Activated CD4-positive, alpha-beta T cell treated with anti-CD3 and anti-CD28 coated beads, Interleukin-2, amount 50 U/mL, for 16 hours (primary cell): Measurements from ENCODE around the gene FAU.

ENCODE experiments used
- DNase-seq: peaks from one replicate; pipeline ENCODE4 v3.0.0-alpha.2; 2020

Gene FAU

DNA sequence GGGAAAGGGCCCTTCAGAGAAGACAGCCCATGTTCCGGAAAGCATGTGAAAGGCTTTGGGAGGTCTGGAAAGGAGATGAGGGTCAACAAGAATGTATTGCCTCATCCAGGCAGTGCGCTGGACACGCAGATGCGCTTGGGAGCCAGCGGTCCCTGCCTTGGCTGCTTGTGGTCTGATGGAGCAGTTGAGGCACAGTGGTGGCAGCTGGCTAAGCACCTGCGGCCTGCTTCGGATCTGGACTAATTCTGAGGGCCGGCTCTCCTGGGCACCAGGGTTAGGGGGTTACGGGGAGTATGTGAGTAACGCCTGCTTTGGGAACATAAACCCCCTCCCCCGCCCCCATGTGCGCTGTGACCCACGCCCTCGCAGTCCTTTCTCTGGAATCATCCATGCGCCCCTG lies 14.9 kb downstream of the FAU start:
- DNase-seq, result no peak

DNA sequence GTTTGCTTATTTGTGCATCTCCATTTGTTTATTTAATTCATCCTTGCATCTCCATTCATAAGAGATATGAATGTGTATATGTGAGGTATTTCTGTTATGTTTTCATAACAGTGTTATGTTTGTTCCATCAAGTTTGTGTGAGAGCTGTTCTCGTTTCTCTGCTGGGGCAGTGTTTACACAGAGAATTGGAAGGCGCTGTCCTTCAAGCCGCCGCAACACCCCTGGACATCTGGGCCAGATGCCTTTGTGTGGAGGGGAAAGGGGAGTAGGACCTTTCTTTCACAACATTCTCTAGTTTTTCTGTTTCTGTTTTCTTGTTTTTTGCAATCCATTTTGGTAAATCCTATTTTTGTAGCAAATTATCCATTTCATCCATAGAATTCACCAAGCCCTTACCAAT lies 17.3 kb downstream of the FAU start:
- no peak for DNase-seq

GRCh38 chr11:65103476-65103875 lies 18.5 kb downstream of the FAU start:
- no peak for DNase-seq

DNA sequence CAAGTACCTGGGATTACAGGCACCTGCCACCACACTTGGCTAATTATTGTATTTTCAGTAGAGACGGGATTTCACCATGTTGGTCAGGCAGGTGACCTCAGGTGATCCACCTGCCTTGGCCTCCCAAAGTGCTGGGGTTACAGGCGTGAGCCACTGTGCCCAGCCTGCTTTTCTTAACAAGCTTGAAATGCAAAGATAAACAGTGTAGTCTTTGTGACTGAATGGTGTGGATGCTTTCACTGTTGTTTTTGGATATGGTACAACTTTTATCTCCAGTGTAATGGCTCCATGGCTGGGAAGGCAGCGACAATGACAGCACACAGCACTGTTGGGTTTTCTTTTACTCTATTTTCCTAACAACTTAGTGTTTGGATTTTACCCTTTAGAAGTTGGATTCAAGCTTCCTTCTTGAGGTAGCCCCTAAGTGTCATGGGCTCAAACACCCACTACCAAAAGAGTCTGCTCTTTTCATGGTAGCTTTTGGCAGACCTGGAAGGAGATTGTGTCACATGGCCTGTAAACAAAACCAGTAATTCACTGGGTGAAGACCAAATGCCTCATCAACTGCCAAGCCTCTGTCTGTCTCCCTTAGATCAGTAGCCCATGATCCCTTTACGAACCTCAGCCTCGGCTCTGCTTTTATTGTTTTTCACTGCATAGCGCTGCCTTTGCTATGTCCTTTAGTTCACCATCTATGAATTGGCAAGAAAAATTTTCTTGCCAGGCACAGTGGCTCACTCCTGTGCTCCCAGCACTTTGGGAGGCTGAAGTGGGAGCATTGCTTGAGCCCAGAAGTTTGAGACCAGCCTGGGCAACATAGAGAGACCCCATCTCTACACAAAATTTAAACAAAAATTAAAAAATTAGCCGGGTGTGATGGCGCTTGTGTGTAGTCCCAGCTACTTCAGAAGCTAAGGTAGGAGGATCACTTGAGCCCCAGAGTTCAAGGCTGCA lies 19.5 kb downstream of the FAU start:
- no peak for DNase-seq

GRCh38 chr11:65100674-65101350 lies 21.1 kb downstream of the FAU start:
- DNase-seq, result no peak

- DNase-seq, result no peak
Measured at GRCh38 chr11:65096926-65097325, 25.0 kb downstream of the FAU start.

GRCh38 chr11:65095974-65096806 lies 25.7 kb downstream of the FAU start, which contains the start of gene VPS51:
Gene VPS51, plus strand, starts transcription at chr11:65096214. Its CDS starts 37 bp downstream, at chr11:65096251.
- DNase-seq, result peak; percentile 90

- no peak for DNase-seq
Measured at GRCh38 chr11:65095427-65095826, 26.5 kb downstream of the FAU start.

DNA sequence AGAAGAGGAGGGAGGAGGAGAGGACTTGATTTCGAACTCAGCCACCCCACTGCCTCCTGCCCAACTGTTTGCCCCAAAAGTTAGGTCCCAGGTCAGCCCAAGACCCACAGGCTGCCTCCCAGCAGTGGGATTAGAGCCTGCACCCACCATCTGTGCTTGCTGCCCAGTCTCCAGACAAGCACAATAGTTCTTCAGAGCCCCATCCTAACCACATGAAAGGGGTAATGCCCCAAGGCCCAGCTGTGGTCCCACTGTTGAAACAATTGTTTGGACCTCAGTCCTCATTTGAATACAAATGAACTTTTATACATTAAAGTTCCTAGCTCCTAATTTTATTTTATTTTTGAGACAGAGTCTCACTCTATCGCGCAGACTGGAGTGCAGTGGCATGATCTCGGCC lies 31.3 kb downstream of the FAU start:
- DNase-seq, result no peak

DNA sequence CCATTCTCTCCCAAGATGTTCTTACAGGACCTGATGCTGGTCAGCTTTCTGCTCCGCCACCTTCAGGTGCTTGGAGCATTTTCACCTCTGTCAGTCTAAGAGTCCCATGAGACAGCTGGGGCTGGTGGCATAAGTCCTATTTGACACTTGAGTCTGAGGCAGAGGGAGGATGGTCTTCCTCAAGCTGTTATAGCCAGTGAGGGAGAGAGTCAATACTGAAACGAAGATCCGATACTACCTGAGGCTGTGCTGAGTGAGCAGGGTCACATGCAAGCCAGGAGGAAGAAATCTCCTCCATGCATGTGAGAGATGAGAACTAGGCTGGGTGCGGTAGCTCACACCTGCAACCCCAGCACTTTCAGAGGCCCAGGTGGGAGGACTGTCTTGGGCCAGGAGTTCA lies 32.3 kb downstream of the FAU start:
- DNase-seq, result no peak

- no peak for DNase-seq
Measured at GRCh38 chr11:65087827-65088226, 34.1 kb downstream of the FAU start.

- DNase-seq, result no peak
Measured at GRCh38 chr11:65087216-65087615, 34.7 kb downstream of the FAU start.

DNA sequence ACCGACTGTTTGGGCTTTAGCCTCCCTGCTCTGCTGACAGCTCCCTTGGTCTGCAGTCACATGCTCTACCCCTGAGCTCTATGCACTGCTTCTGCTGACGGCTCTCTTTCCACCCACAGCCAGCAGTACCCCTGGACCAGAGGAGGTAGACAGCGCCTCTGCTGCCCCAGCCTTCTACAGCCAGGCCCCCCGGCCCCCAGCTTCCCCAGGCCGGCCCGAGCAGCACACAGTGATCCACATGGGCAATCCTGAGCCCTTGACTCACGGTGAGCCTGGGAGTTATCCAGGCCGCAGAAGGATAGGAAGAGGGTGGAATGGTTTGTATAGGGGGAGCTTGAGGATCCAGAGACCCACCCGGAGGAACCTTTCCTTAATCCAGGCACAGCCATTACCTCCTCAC lies 35.1 kb downstream of the FAU start:
- DNase-seq, result no peak

- DNase-seq, result no peak
Measured at GRCh38 chr11:65085446-65085845, 36.5 kb downstream of the FAU start.

DNA sequence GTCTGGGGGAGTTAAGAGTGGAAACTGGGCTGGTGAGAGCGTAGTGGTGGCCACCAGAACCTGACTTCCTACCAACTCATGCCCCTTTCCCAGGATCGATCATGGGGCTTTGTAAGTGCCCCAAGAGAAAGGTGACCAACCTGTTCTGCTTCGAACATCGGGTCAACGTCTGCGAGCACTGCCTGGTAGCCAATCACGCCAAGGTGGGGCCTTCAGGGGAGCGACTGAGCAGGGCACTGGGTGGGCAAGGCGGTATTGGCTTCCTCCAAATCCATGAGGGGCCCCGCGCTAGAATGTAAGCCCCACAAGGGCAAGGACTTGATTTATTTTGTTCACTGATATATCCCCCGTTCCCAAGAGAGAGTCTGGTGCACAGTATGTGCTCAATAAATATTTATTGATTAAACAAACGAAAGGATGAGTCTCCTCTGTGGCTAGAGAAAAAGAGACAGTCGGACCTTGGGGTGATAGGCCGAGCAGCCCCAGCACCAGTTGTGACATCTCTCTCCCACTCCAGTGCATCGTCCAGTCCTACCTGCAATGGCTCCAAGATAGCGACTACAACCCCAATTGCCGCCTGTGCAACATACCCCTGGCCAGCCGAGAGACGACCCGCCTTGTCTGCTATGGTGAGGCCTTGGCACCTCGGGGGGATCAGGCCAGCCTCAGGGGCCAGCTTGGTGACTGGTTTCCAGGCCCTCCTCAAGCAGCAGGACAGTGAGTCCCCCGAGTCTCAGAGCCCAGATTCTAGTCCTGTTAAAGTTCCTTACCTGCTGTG lies 37.1 kb downstream of the FAU start:
- no peak for DNase-seq

GRCh38 chr11:65083834-65084597 lies 37.9 kb downstream of the FAU start, which contains the start of the genes CDCA5 and ZFPL1:
Gene CDCA5, minus strand, starts transcription at chr11:65084040. Its CDS starts 62 bp downstream, at chr11:65083978.
Gene ZFPL1, plus strand, starts transcription at chr11:65084222. Its CDS starts 477 bp downstream, at chr11:65084699.
- DNase-seq, result peak; percentile 97

DNA sequence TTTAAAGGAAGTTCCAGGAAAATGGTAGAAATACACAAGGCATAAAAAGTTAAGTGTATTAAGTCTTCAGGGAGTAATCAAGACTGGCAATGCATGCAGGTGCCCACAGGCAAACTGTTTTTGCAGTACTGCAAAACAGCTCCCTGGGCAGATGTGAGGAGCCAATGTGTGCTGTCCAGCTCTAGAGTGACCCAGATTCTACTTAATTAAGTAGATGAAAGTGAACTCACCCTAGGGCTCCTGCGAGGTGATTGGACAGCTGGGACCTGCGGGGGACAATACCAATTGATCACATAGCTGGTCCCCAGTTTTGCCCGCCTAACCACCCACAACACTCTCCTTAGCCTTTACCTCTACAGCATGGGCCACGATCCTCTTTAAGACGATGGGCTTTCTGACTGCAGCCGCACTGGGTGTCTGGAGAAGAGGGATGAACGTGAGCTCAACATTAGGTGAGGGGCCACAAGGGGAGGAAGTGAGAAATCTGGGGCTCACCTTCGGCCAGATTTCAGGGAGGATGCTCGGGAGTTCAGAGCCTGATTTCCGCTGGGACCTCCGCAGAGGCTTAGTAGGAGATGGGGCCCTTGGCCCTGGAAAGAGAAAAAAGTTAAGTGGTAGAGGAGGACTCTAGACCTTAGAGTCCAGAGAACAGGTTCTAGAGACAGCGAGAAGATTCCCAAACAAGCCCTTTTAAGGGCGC lies 38.6 kb downstream of the FAU start:
- no peak for DNase-seq

DNA sequence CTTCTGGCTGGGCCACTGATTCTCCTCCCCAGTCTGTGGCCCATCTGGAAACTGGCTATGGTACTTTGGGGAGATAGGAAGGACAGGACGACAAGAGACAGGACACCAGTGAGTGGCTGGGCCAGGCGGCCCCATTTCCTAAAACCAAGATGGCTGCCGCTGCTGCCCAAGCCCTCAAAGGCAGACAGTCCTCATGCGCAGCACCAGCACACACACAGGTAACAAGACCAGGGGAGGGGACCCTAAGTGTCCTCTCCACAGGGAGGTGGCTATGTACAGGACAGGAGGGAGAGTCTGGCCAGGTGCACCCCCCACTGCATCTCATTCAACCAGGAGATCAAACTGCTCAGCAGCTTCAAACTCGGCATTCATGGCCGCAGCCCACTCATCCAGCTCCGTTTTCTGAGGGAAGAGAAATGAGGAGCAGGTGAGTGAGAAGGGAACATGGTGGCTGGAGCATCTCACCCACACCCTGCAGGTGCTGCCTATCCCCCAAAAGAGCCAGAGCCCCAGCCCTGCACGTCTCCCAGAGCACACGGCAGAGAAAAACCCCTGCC lies 43.1 kb downstream of the FAU start:
- no peak for DNase-seq

- DNase-seq, result peak; percentile 65
Measured at GRCh38 chr11:65078151-65078550, 43.8 kb downstream of the FAU start.

GRCh38 chr11:65077451-65077850 lies 44.5 kb downstream of the FAU start:
- DNase-seq, result no peak

DNA sequence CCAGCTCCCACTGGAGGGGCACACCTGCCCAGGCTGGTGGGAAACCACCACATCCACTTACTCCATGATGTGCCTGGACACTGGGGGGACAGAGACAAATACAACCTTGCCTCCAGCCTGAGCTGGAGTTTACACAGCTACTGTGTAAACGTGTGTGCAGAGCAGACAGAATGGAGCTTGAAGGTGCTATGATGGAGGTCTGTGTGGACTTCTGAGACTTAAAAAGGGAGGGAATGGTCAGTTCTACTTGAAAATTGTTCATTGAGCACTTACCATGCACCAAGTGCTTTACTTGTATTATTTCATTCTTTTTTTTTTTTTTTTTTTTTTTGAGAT lies 49.3 kb downstream of the FAU start:
- no peak for DNase-seq
